ENCODE results near the gene QTRT2. TPM values are rescaled to one million over a fixed set of nuclear protein-coding genes. Genes with fewer than 3 reads are reported as not detected.

Gene QTRT2
- total RNA-seq, 1 experiment from 2014 or later = 47.7 TPM

GRCh38 chr3:114078126-114078525, 21.6 kb downstream of the QTRT2 start:
- H3K27me3 ChIP-seq (ENCODE audit: insufficient read depth, low read length) = no peaks in the 10 kb centered on the region
- H3K36me3 ChIP-seq (ENCODE audit: control insufficient read depth in 1 of 2, insufficient read depth in 2 of 2, low read length in 2 of 2) = peaks cover 51 to 76% of the 10 kb centered on the region in 2 experiments
- RAD21 ChIA-PET (ENCODE audit: low non-redundant PET in 1 of 2, low total read pairs in 2 of 2, uncharacterized antibody in 2 of 2, unreplicated experiment in 2 of 2) = no interaction called here
- no peaks in the 10 kb centered on the region for H3K9me3 ChIP-seq (ENCODE audit: control insufficient read depth in 1 of 2, insufficient read depth in 1 of 2, low read depth in 1 of 2, low read length in 2 of 2)
- no peak overlapping the region for H3K27ac ChIP-seq (ENCODE audit: low read depth, low read length)
- CTCF ChIA-PET = no interaction called here
- H3K9me2 ChIP-seq (ENCODE audit: insufficient read depth) = no peaks in the 10 kb centered on the region
- no peak for ATAC-seq
- H3K4me2 ChIP-seq (ENCODE audit: low read length) = no peak overlapping the region
- peaks cover 7% of the 10 kb centered on the region; the same call in 1 of the 2 replicates for H4K20me1 ChIP-seq (ENCODE audit: insufficient read depth)
- POLR2A ChIA-PET = no interaction called here
- H3K4me1 ChIP-seq (ENCODE audit: control insufficient read depth in 1 of 2, insufficient read depth in 2 of 2, low read length in 2 of 2) = no peaks in the 10 kb centered on the region
- H3K79me2 ChIP-seq (ENCODE audit: insufficient read depth, low read length) = peaks cover 35% of the 10 kb centered on the region
- no peak overlapping the region for H3K4me3 ChIP-seq (replicated peaks in 1 of 2; ENCODE audit: low read depth in 1 of 2, low read length in 2 of 2)
- H3K9ac ChIP-seq (ENCODE audit: low read length) = no peak overlapping the region
- intact Hi-C loops (cut with micrococcal nuclease) = no loop called here
- TF ChIP-seq ZNF274 (IDR thresholded peaks at IDR 0.05; ENCODE audit: low read depth, low read length) = no peak
- TF ChIP-seq EZH2phosphoT487 (IDR thresholded peaks at IDR 0.05; ENCODE audit: borderline replicate concordance) = no peak
- TF ChIP-seq POLR2A (IDR thresholded peaks at IDR 0.05; ENCODE audit: borderline replicate concordance, extremely low read depth, insufficient read depth, insufficient read length) = no peak
- TF ChIP-seq CTCF (IDR thresholded peaks at IDR 0.05 in 2 of 3, conservative IDR thresholded peaks at IDR 0.05 in 1 of 3; ENCODE audit: borderline replicate concordance in 1 of 3, insufficient read depth in 1 of 3, low read depth in 2 of 3, low read length in 2 of 3) = no peak
- DNase-seq (ENCODE audit: low read depth, low spot score) = no peak
- BruUV-seq (replicated peaks) = no TSS peak
- no peak overlapping the region for H2AFZ ChIP-seq (ENCODE audit: low read depth, low read length, poor library complexity, severe bottlenecking)

GRCh38 chr3:114079761-114080160, 23.2 kb downstream of the QTRT2 start:
- no peak for ATAC-seq
- TF ChIP-seq ZFX (IDR thresholded peaks at IDR 0.05) (no peak), SIN3A (IDR thresholded peaks at IDR 0.05; ENCODE audit: low read depth) (no peak), SRF (IDR thresholded peaks at IDR 0.05; ENCODE audit: low read depth) (no peak), EGR1 (IDR thresholded peaks at IDR 0.05; ENCODE audit: low read depth) (no peak), MAX (IDR thresholded peaks at IDR 0.05) (no peak), YY1 (IDR thresholded peaks at IDR 0.05; ENCODE audit: extremely low read depth, insufficient replicate concordance, low read depth, low read length) (no peak), CTCF (IDR thresholded peaks at IDR 0.05 in 2 of 3, conservative IDR thresholded peaks at IDR 0.05 in 1 of 3; ENCODE audit: borderline replicate concordance in 1 of 3, insufficient read depth in 1 of 3, low read depth in 2 of 3, low read length in 2 of 3) (no peak), ZNF274 (IDR thresholded peaks at IDR 0.05; ENCODE audit: low read depth, low read length) (no peak), SP1 (IDR thresholded peaks at IDR 0.05; ENCODE audit: low read depth) (no peak), POLR2A (IDR thresholded peaks at IDR 0.05; ENCODE audit: borderline replicate concordance, extremely low read depth, insufficient read depth, insufficient read length) (no peak), CBX3 (IDR thresholded peaks at IDR 0.05; ENCODE audit: low read depth) (no peak), CEBPB (IDR thresholded peaks at IDR 0.05; ENCODE audit: low read depth) (no peak), ELF1 (IDR thresholded peaks at IDR 0.05; ENCODE audit: borderline replicate concordance, low read depth) (no peak), FOSL1 (IDR thresholded peaks at IDR 0.05; ENCODE audit: low read depth) (no peak), EZH2 (IDR thresholded peaks at IDR 0.05) (no peak), POLR2AphosphoS5 (IDR thresholded peaks at IDR 0.05; ENCODE audit: low read depth, low read length) (no peak)
- H3K9ac ChIP-seq (ENCODE audit: low read length) = no peak overlapping the region
- no peaks in the 10 kb centered on the region for H3K27me3 ChIP-seq (ENCODE audit: insufficient read depth, low read length)
- no peaks in the 10 kb centered on the region for H3K9me2 ChIP-seq (ENCODE audit: insufficient read depth)
- POLR2A ChIA-PET = no interaction called here
- no TSS peak for BruUV-seq (replicated peaks)
- H3K36me3 ChIP-seq (ENCODE audit: control insufficient read depth in 1 of 2, insufficient read depth in 2 of 2, low read length in 2 of 2) = peaks cover 43 to 69% of the 10 kb centered on the region in 2 experiments
- H3K4me2 ChIP-seq (ENCODE audit: low read length) = no peak overlapping the region
- no peak overlapping the region for H2AFZ ChIP-seq (ENCODE audit: low read depth, low read length, poor library complexity, severe bottlenecking)
- peaks cover 7% of the 10 kb centered on the region; the same call in 1 of the 2 replicates for H4K20me1 ChIP-seq (ENCODE audit: insufficient read depth)
- CTCF ChIA-PET = no interaction called here
- DNase-seq (ENCODE audit: low read depth, low spot score) = no peak
- peaks cover 33% of the 10 kb centered on the region for H3K79me2 ChIP-seq (ENCODE audit: insufficient read depth, low read length)
- no peaks in the 10 kb centered on the region for H3K9me3 ChIP-seq (ENCODE audit: control insufficient read depth in 1 of 2, insufficient read depth in 1 of 2, low read depth in 1 of 2, low read length in 2 of 2)
- H3K4me1 ChIP-seq (ENCODE audit: control insufficient read depth in 1 of 2, insufficient read depth in 2 of 2, low read length in 2 of 2) = no peaks in the 10 kb centered on the region
- RAD21 ChIA-PET (ENCODE audit: low non-redundant PET in 1 of 2, low total read pairs in 2 of 2, uncharacterized antibody in 2 of 2, unreplicated experiment in 2 of 2) = no interaction called here
- intact Hi-C loops (cut with micrococcal nuclease) = no loop called here
- H3K27ac ChIP-seq (ENCODE audit: low read depth, low read length) = no peak overlapping the region
- no peak overlapping the region for H3K4me3 ChIP-seq (replicated peaks in 1 of 2; ENCODE audit: low read depth in 1 of 2, low read length in 2 of 2)
